NCI-H748 (cell line): ENCODE data around the gene NSRP1.
"Not testable (repeated sequence)": the region's sequence is repeated elsewhere in the genome, so short reads cannot be mapped to it uniquely, and the experiment has no call there.

ENCODE experiments used
- DNase-seq: peaks from one replicate; lab custom pipeline; 2025; ENCODE audit not compliant: unreplicated experiment; lab: John Stamatoyannopoulos, UW

NSRP1 gene

GRCh38 chr17:30219833-30220232 lies 103.2 kb downstream of the NSRP1 start:
- DNase-seq, result no peak

- DNase-seq, result no peak
Observed at GRCh38 chr17:30220414-30220813, 103.8 kb downstream of the NSRP1 start.

- no peak for DNase-seq
Observed at GRCh38 chr17:30221346-30221745, 104.7 kb downstream of the NSRP1 start.

- no peak for DNase-seq
Observed at GRCh38 chr17:30222251-30222650, 105.6 kb downstream of the NSRP1 start.

GRCh38 chr17:30222721-30223175 lies 106.1 kb downstream of the NSRP1 start:
- DNase-seq, result no peak

GRCh38 chr17:30224419-30224960 lies 107.9 kb downstream of the NSRP1 start:
- DNase-seq, result no peak

- no peak for DNase-seq
Observed at GRCh38 chr17:30225112-30225511, 108.5 kb downstream of the NSRP1 start.

- no peak for DNase-seq
Observed at GRCh38 chr17:30225919-30226553, 109.4 kb downstream of the NSRP1 start.

GRCh38 chr17:30226878-30227277 lies 110.3 kb downstream of the NSRP1 start:
- DNase-seq, result no peak

- DNase-seq, result no peak
Observed at GRCh38 chr17:30228011-30228410, 111.4 kb downstream of the NSRP1 start.

- DNase-seq, result no peak
Observed at GRCh38 chr17:30229012-30229411, 112.4 kb downstream of the NSRP1 start.

- DNase-seq, result not testable (repeated sequence)
Observed at GRCh38 chr17:30230009-30230408, 113.4 kb downstream of the NSRP1 start.

- DNase-seq, result no peak
Observed at GRCh38 chr17:30230596-30231125, 114.0 kb downstream of the NSRP1 start.

GRCh38 chr17:30232015-30232823 lies 115.6 kb downstream of the NSRP1 start:
- peak; percentile 83 for DNase-seq

- no peak for DNase-seq
Observed at GRCh38 chr17:30232824-30233427, 116.3 kb downstream of the NSRP1 start.

GRCh38 chr17:30234296-30234695 lies 117.7 kb downstream of the NSRP1 start:
- no peak for DNase-seq

GRCh38 chr17:30234964-30235363 lies 118.3 kb downstream of the NSRP1 start:
- peak; percentile 54 for DNase-seq

GRCh38 chr17:30235386-30236296 lies 119.0 kb downstream of the NSRP1 start, which contains the start of gene SLC6A4:
TSS of gene SLC6A4 (minus strand) at chr17:30235697. CDS start at chr17:30221958, 13,739 bp downstream.
- DNase-seq, result peak; percentile 53
